Left cardiac atrium (tissue), 4 donors: Measurements from ENCODE around the gene APBB1. TPM values are rescaled to one million over a fixed set of nuclear protein-coding genes. Genes with fewer than 3 reads are reported as not detected.

Experiments
- ATAC-seq, 2 donors: fragments of 200-7000 bp; cut with Tn5 transposase; one replicate each; pipeline ENCODE4 v1.9.1; 2020; ENCODE audit warnings: mild to moderate bottlenecking in 2 of 2, moderate library complexity in 2 of 2
- DNase-seq: peaks from one replicate; pipeline ENCODE4 v3.0.0-alpha.2; 2020
- intact Hi-C, 2 donors: fragments of 100-400 bp; cut with DNase I; formaldehyde crosslinking; loops; one replicate each; pipeline versions ENCODE4 v1.14.1 to v1.15.1; 2022 to 2023
- total RNA-seq, 2 donors: library from RNA; stranded (reverse); fragmentation: NEBNext Ultra II Directional; extraction: Animal tissue kit (Norgen Biotek cat#: 25700); gene quantifications; one replicate each; pipeline ENCODE4 v1.2.1, GENCODE V29; 2021
- donor health status: DM: no; HTN: yes; CAD: no.
- donor health status: DM: no; HTN: yes; CAD: no; lungs with severe emphysema.
- donor health status: DM: yes; HTN: yes; CAD: no.
- donor health status: Dilated cardiomyopathy.

Gene APBB1
- total RNA-seq, 2 donors from 2014 or later, result 65.5 to 75.9 TPM

DNA sequence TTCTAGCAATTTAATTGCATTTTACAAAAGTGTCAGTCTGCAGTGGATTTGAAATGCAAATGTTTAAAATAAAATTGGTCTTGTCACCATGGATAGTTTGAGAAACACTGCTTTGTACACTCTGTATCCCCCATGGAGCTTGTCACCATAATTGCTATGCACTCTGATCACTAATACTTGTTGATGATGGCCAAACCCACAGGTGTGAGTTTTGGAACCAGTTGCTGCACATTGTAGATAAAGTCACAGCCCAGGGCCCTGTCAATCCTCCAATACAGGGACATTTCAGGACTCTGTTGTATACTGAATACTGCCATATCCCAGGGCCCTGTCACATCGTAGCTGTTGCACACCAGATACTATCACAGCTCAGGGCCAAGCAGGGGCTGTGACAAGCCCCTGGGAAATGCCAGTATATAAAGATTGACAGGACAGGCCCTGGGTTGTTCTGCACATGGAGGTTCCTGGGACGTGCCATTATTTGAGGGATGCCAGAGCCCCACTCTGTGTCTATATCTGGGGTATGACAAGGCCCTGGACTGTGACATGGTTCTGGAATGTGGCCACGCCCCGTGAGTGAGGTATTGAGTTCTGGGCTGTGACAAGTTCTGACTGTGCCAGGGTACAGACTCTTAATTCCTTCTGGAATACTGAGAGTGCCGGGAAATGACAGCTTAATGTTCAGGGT, 56.6 kb downstream of the APBB1 start:
- ATAC-seq (peak; percentile 86 to 94), DNase-seq (peak; percentile 76)
- intact Hi-C loops, result loop anchor here (2.0 to 10.0 kb wide), 2 partner anchors 66 to 68 kb away; no protein-coding TSS in a partner anchor

DNA sequence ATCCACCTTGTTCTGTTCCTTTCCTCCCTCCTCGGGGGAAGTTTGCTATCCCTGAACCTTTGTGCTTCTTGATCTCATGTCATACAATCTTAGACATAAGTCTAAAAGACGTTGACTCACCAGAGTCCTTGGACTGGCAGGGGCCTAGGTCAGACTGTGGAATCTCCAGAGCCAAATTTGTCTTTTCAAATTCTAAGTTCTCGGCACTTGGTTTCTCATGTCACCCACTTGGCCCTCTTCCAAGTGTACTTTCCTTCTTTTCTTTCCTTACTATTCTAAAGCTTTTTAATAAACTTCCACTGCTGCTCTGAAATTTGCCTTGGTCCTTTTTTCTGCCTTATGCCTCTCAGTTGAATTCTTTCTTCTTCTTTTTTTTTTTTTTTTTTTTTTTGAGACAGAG, 58.7 kb downstream of the APBB1 start:
- intact Hi-C loops, result loop anchor here in 1 of 2 donors (10.0 kb wide), 1 partner anchor 65 kb away; no protein-coding TSS in a partner anchor
- DNase-seq (no peak), ATAC-seq (no peak)

DNA sequence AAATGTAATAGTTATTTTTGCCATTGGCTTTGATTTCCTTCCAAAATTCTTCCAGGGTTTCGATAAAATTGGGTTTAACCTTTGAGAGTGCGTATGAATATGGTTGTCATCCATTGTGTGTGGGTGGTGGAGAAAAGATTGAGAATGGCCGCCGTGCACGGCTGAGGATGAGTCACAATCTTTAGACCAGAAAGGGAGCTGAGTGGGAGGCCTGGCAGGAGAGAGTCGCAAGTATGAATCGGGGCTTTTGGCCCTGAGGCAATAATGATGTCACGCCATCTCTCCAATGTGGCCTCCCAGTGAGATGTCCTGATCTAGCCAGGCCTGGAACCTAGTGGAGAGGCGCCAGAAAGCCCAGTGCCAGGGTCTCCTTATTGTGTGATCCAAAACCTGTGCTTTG, 61.7 kb downstream of the APBB1 start:
- intact Hi-C loops, result loop anchor here in 1 of 2 donors (10.0 kb wide), 1 partner anchor 332 kb away; no protein-coding TSS in a partner anchor

DNA sequence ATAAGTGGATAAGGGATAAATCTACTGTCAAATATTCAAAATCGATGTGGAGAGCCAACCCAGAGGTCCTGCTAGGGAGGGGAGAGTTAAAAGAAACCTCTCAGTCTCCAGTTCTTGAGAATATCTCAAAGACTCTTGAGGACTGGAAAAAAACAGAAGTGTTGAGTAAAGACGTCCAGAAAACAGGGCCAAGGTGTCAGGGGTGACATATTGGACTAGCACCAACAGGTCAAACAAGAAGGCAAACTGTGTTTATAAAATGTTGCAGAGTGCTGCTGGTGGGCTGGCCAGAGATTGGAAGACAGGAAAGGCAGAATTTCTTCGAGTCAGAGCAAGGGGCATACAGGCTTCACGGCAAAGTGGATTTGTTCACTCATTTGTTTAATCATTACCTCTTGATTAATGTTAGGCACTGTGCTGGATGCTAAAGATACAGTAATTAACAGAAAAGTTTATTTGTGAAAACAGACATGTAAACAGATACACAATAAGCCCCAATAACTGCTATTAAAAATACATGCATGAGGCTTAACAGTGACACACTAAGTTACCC, 62.3 kb downstream of the APBB1 start:
- ATAC-seq (no peak), DNase-seq (no peak)
- intact Hi-C loops, result loop anchor here in 1 of 2 donors (10.0 kb wide), 1 partner anchor 332 kb away; no protein-coding TSS in a partner anchor

More for the DNA sequence above, 61.7 kb downstream of the APBB1 start:
- ATAC-seq (peak; percentile 72 to 84), DNase-seq (peak; percentile 83)

DNA sequence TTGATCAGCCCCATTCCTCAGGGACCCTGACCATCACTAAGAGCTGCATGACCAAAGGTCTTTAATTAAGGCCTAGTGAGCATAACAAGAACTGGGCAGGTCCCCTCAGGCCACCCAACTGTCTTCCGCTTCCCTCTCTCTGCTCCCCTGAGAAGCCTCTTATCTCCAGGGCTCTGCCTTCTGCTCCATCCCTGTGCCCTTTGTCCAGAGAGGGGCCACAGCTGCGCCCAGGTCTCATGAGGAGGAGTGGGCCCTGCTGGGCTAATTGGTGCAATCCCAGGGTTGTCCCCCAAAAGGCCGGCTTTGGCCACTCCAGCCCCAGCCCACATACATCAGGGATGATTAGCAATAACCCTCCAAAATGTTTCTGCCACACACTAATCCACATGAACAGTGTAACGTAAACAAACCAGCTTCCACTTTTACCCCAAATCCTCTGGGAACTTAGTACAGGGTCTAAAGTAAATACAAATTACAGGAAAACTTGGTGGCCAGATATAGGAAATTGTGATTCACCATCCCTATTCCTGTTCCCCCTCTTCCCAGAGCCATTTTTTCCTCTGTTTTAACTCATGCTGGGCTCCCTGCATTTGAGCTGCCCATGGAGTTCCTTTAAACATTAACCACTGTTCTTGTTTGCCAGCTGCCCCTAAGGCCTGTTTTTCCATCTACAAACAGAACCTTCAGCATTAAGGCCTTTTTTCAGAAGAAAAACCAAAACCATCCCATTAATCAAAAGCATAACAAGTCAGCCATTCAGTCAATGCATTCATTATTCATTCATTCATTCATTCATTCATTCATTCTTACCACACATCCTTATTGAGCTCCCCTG, 64.0 kb downstream of the APBB1 start:
- no peak for ATAC-seq

DNA sequence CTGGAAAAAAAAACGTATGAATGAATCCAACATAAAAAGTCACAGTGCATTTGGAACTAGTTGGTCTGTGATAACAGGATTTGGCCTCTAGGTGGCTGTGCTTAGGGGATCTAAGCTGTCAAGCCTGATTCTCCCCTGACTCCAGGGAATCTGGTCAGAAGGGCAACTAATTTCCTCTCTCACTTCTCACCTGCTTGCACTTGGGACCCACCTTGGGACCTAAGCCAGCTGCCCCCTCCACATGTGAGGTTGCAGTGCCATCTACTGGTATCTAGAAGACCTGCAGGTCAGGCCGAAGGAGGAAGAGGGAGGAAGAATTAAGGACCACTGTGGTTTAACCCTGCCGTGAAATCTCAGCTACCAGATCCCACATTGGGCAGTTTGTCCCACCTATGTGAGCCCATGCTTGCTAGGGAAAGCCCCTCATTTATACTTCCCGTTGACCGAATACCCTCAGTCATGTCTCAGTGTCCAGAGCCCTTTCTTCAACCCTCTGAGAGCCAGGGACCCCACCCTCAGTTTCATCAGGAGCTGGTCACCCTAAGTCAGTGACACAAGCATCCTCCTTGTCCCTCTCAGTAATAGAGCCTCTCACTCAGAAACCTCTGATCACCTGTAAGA, 65.4 kb downstream of the APBB1 start:
- ATAC-seq (peak; percentile 68 to 71), DNase-seq (peak; percentile 41)
- intact Hi-C loops, result loop anchor here (1.0 to 10.0 kb wide), 5 partner anchors 36 to 331 kb away; no protein-coding TSS in a partner anchor

More for the DNA sequence above, 64.0 kb downstream of the APBB1 start:
- intact Hi-C loops, result loop anchor here (5.0 to 10.0 kb wide), 3 partner anchors 38 to 330 kb away; no protein-coding TSS in a partner anchor
- no peak for DNase-seq

DNA sequence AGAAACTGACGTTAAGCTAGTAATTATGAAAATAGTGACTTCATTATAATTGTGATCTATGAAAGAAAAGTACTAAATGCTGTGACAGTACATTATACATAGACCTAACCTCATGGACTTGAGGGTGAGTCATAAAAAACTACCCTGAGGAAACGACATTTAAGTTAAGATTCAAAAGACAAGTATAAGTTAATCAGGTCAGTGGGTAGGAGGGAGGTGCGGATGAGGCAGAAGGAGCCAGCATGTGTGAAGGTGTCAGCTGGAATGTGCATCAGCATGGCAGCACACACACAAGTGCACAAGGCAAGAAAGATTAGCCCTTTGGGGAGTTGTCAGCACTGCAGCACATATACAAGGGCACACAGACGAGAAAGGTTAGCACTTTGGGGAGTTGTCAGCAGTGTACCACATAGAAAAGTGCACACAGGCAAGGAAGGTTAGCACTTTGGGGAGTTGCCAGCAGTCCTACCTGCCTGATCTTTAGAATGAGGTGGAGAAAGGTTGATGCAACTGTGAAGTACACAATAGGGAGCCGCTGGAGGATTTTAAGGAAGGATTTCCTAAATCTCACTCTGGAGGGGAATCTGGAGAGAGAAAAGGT, 67.0 kb downstream of the APBB1 start:
- ATAC-seq, result no peak
- no peak for DNase-seq
- intact Hi-C loops, result loop anchor here (2.0 to 10.0 kb wide), 4 partner anchors 35 to 329 kb away; no protein-coding TSS in a partner anchor

DNA sequence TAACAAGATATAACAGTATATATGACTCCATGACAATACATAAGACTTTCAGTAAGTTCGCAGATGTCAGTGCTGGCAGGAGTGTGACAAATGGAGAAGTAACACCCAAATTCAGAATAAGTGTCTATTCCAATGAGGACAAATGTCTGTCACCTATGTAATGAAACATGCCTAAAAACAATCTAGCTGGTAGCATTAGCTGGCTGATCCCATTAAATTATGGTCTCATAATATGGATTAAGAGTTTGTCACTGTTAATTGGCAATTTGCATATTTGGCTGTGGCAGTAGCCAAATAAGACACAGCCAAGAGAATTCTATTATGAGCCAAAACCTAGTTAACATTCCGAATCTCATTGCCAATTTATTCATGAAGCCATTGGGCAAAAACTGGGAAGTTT, 68.4 kb downstream of the APBB1 start:
- intact Hi-C loops, result loop anchor here (5.0 to 10.0 kb wide), 3 partner anchors 33 to 326 kb away; no protein-coding TSS in a partner anchor
- DNase-seq (no peak), ATAC-seq (no peak)

DNA sequence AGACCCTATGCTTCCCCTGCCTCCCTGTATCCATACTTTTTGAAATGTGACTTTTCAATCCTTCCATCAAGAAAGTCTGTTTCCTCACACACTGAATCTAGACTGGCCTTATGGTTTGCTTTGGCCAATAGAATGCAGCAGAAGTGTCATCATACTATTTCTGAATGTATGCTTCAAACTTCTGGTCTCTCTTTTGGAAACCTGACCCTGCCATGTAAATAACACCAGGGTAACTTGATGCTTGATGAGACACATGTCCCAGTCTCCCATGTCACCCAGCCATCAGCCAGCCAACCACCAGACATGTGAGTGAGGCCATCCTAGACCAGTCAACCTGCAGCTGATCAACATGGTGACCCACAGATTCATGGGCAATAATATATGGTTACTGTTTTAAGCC, 68.9 kb downstream of the APBB1 start:
- DNase-seq (no peak), ATAC-seq (no peak)
- intact Hi-C loops, result loop anchor here (5.0 to 10.0 kb wide), 3 partner anchors 33 to 325 kb away; no protein-coding TSS in a partner anchor

DNA sequence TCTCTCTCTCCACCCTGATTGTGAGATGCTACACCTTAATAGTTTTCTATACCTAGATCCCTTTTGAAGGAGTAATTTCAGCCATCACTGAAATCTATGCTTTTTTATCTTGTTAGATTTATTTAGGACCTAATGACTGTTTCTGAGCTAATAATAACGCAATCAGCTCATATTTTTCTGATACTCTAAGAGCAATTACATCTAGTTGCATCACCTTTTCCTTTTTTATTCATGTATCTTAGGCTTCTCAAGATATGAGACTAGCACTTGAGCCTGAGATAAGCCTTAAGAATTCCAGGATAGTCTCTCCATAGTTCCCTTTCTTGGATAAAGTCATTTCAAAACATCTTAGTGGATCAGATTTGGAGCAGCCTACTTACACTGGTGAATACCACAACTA, 73.5 kb downstream of the APBB1 start:
- ATAC-seq, result no peak
- intact Hi-C loops, result no loop called here
- no peak for DNase-seq

Other genes starting within 250 kb of the APBB1 start
- not detected for gene OR52B2, start 248.8 kb downstream of the APBB1 start, total RNA-seq
- not detected for gene OR52W1, start 219.9 kb downstream of the APBB1 start, total RNA-seq
- gene C11orf42, start 213.5 kb downstream of the APBB1 start, total RNA-seq, result not detected
- gene FHIP1B, start 184.5 kb downstream of the APBB1 start, total RNA-seq, result 10 to 100 TPM; 16.0 to 16.6 TPM
- gene CNGA4, start 180.0 kb downstream of the APBB1 start, total RNA-seq, result not detected
- gene CCKBR, start 159.3 kb downstream of the APBB1 start, total RNA-seq, result not detected
- 10 to 100 TPM; 42.0 to 51.5 TPM for gene CAVIN3, start 98.6 kb downstream of the APBB1 start, total RNA-seq
- 10 to 100 TPM; 50.8 to 56.3 TPM for gene SMPD1, start 28.6 kb downstream of the APBB1 start, total RNA-seq
- 1 to 10 TPM in 1 of 2 donors, under 1 TPM in 1; 0.38 to 1.0 TPM for gene HPX, start 21.9 kb upstream of the APBB1 start, total RNA-seq
- 10 to 100 TPM; 10.6 to 14.5 TPM for gene TRIM3, start 54.8 kb upstream of the APBB1 start, total RNA-seq
- 10 to 100 TPM; 18.6 to 32.6 TPM for gene ARFIP2, start 62.2 kb upstream of the APBB1 start, total RNA-seq
- 10 to 100 TPM; 19.9 to 33.0 TPM for gene TIMM10B, start 62.4 kb upstream of the APBB1 start, total RNA-seq
- 1 to 10 TPM; 4.4 to 7.6 TPM for gene DNHD1, start 78.2 kb upstream of the APBB1 start, total RNA-seq
- 10 to 100 TPM; 14.2 to 18.0 TPM for gene RRP8, start 184.5 kb upstream of the APBB1 start, total RNA-seq
- gene ILK, start 184.7 kb upstream of the APBB1 start, total RNA-seq, result 100 to 1,000 TPM; 166 to 183 TPM
- 100 to 1,000 TPM; 102 to 105 TPM for gene TAF10, start 193.1 kb upstream of the APBB1 start, total RNA-seq
- 10 to 100 TPM; 69.5 to 87.7 TPM for gene TPP1, start 200.3 kb upstream of the APBB1 start, total RNA-seq
- gene DCHS1, start 236.7 kb upstream of the APBB1 start, total RNA-seq, result 10 to 100 TPM; 14.4 to 15.8 TPM